ENCODE measurements around the gene ISOC2. TPM values are rescaled to one million over a fixed set of nuclear protein-coding genes. Genes with fewer than 3 reads are reported as not detected.

The ISOC2 gene
- total RNA-seq, 3 donors from 2014 or later (not counting 1 experiment from before 2014, with no cell fraction given): 7.2 to 12.4 (median 9.5) TPM

- Mint-ChIP-seq H3K36me3 (no peaks in the 10 kb centered on the region), H3K4me1 (peaks cover 10 to 21% of the 10 kb centered on the region in 2 donors), H3K9me3 (no peaks in the 10 kb centered on the region), H3K4me3 (no peak overlapping the region), H3K27ac (no peak overlapping the region), H3K27me3 (ENCODE audit: low read depth in 2 of 2) (peaks cover 1 to 21% of the 10 kb centered on the region in 2 donors)
- intact Hi-C loops (cut with micrococcal nuclease): loop anchor here (2.0 kb wide), 1 partner anchor 163 kb away; no protein-coding TSS in a partner anchor
- Histone ChIP-seq H3K27ac (ENCODE audit: low read length) (no peak overlapping the region), H3K27me3 (ENCODE audit: control insufficient read depth, insufficient read depth, low read length) (peaks cover 16% of the 10 kb centered on the region), H3K4me3 (ENCODE audit: low read length) (no peak overlapping the region), H3K4me1 (ENCODE audit: control insufficient read depth, insufficient read depth, low read length) (peaks cover 12% of the 10 kb centered on the region), H3K36me3 (ENCODE audit: control insufficient read depth, insufficient read depth, low read length) (no peaks in the 10 kb centered on the region), H3K9me3 (ENCODE audit: control insufficient read depth, insufficient read depth, low read length) (no peaks in the 10 kb centered on the region)
- 76% methylated on average over 11 of the region's 11 CpGs for WGBS (ENCODE audit: insufficient coverage)
- no peak for TF ChIP-seq CTCF (IDR thresholded peaks at IDR 0.05)
- ATAC-seq: no peak
- DNase-seq: no peak
Measured at GRCh38 chr19:55455576-55456235, 5.7 kb downstream of the ISOC2 start.

GRCh38 chr19:55454787-55455243 is 6.6 kb downstream of the ISOC2 start:
- H3K36me3 ChIP-seq (ENCODE audit: control insufficient read depth, insufficient read depth, low read length): no peaks in the 10 kb centered on the region
- H3K27ac ChIP-seq (ENCODE audit: low read length): no peak overlapping the region
- intact Hi-C loops (cut with micrococcal nuclease): loop anchor here (2.0 kb wide), 1 partner anchor 162 kb away; no protein-coding TSS in a partner anchor
- ATAC-seq (peak in 1 of 3 donors; percentile 55), DNase-seq (peak in 1 of 2 donors; percentile 69)
- 78% methylated on average over 14 of the region's 14 CpGs for WGBS (ENCODE audit: insufficient coverage)
- no peaks in the 10 kb centered on the region for H3K9me3 ChIP-seq (ENCODE audit: control insufficient read depth, insufficient read depth, low read length)
- peak; percentile 40 for TF ChIP-seq CTCF (IDR thresholded peaks at IDR 0.05)
- peaks cover 20% of the 10 kb centered on the region for H3K27me3 ChIP-seq (ENCODE audit: control insufficient read depth, insufficient read depth, low read length)
- H3K4me1 Mint-ChIP-seq: peaks cover under 1 to 17% of the 10 kb centered on the region in 2 donors
- no peak overlapping the region for H3K4me3 ChIP-seq (ENCODE audit: low read length)
- H3K4me1 ChIP-seq (ENCODE audit: control insufficient read depth, insufficient read depth, low read length): peaks cover 12% of the 10 kb centered on the region
- H3K36me3 Mint-ChIP-seq: no peaks in the 10 kb centered on the region
- H3K27ac Mint-ChIP-seq: no peak overlapping the region
- peaks cover 8 to 26% of the 10 kb centered on the region in 2 donors for H3K27me3 Mint-ChIP-seq (ENCODE audit: low read depth in 2 of 2)
- no peaks in the 10 kb centered on the region for H3K9me3 Mint-ChIP-seq
- no peak overlapping the region for H3K4me3 Mint-ChIP-seq

- H3K4me3 Mint-ChIP-seq: peak overlapping the region; percentile 5
- intact Hi-C loops (cut with micrococcal nuclease): loop anchor here (2.0 kb wide), 1 partner anchor 161 kb away; no protein-coding TSS in a partner anchor
- 94% methylated on average over 12 of the region's 12 CpGs for WGBS (ENCODE audit: insufficient coverage)
Measured at GRCh38 chr19:55453511-55454260, 7.8 kb downstream of the ISOC2 start.

More at GRCh38 chr19:55453511-55454260, 7.8 kb downstream of the ISOC2 start:
- Histone ChIP-seq H3K36me3 (ENCODE audit: control insufficient read depth, insufficient read depth, low read length) (no peaks in the 10 kb centered on the region), H3K27me3 (ENCODE audit: control insufficient read depth, insufficient read depth, low read length) (peaks cover 23% of the 10 kb centered on the region), H3K4me1 (ENCODE audit: control insufficient read depth, insufficient read depth, low read length) (peaks cover 12% of the 10 kb centered on the region), H3K4me3 (ENCODE audit: low read length) (no peak overlapping the region), H3K9me3 (ENCODE audit: control insufficient read depth, insufficient read depth, low read length) (no peaks in the 10 kb centered on the region), H3K27ac (ENCODE audit: low read length) (no peak overlapping the region)
- no peak for ATAC-seq
- Mint-ChIP-seq H3K36me3 (no peaks in the 10 kb centered on the region), H3K27me3 (ENCODE audit: low read depth in 2 of 2) (peaks cover 8 to 26% of the 10 kb centered on the region in 2 donors), H3K9me3 (no peaks in the 10 kb centered on the region), H3K4me1 (peaks cover 0 to 17% of the 10 kb centered on the region in 2 donors), H3K27ac (no peak overlapping the region)
- no peak for TF ChIP-seq CTCF (IDR thresholded peaks at IDR 0.05)
- no peak for DNase-seq

Measured in natural killer cell (primary cell).